Measurements from ENCODE around the gene AMBRA1. TPM values are rescaled to one million over a fixed set of nuclear protein-coding genes. Genes with fewer than 3 reads are reported as not detected.

AMBRA1 gene
- total RNA-seq, 1 experiment from 2014 or later: 17.2 TPM

- DNase-seq (ENCODE audit: low read depth): no peak
Observed at GRCh38 chr11:46450846-46451477, 142.9 kb downstream of the AMBRA1 start.

- no peak for DNase-seq (ENCODE audit: low read depth)
Observed at GRCh38 chr11:46447544-46447943, 146.3 kb downstream of the AMBRA1 start.

GRCh38 chr11:46445920-46446771 lies 147.7 kb downstream of the AMBRA1 start:
- DNase-seq (ENCODE audit: low read depth): no peak

- no peak for DNase-seq (ENCODE audit: low read depth)
Observed at GRCh38 chr11:46445192-46445919, 148.5 kb downstream of the AMBRA1 start.

- DNase-seq (ENCODE audit: low read depth): no peak
Observed at GRCh38 chr11:46444305-46444704, 149.5 kb downstream of the AMBRA1 start.

GRCh38 chr11:46438211-46438610 lies 155.6 kb downstream of the AMBRA1 start:
- no peak for DNase-seq (ENCODE audit: low read depth)

- no peak for DNase-seq (ENCODE audit: low read depth)
Observed at GRCh38 chr11:46437122-46437689, 156.6 kb downstream of the AMBRA1 start.

GRCh38 chr11:46436113-46436512 lies 157.7 kb downstream of the AMBRA1 start:
- no peak for DNase-seq (ENCODE audit: low read depth)

GRCh38 chr11:46435679-46436078 lies 158.1 kb downstream of the AMBRA1 start:
- DNase-seq (ENCODE audit: low read depth): no peak

GRCh38 chr11:46431211-46431610 lies 162.6 kb downstream of the AMBRA1 start:
- DNase-seq (ENCODE audit: low read depth): no peak

- DNase-seq (ENCODE audit: low read depth): no peak
Observed at GRCh38 chr11:46429717-46430116, 164.1 kb downstream of the AMBRA1 start.

GRCh38 chr11:46427364-46427763 lies 166.5 kb downstream of the AMBRA1 start:
- no peak for DNase-seq (ENCODE audit: low read depth)

- DNase-seq (ENCODE audit: low read depth): no peak
Observed at GRCh38 chr11:46426233-46426991, 167.4 kb downstream of the AMBRA1 start.

- no peak for DNase-seq (ENCODE audit: low read depth)
Observed at GRCh38 chr11:46422588-46422987, 171.2 kb downstream of the AMBRA1 start.

- DNase-seq (ENCODE audit: low read depth): no peak
Observed at GRCh38 chr11:46421257-46421880, 172.5 kb downstream of the AMBRA1 start.

GRCh38 chr11:46420513-46420912 lies 173.3 kb downstream of the AMBRA1 start:
- no peak for DNase-seq (ENCODE audit: low read depth)

GRCh38 chr11:46418751-46419150 lies 175.1 kb downstream of the AMBRA1 start:
- no peak for DNase-seq (ENCODE audit: low read depth)

- no peak for DNase-seq (ENCODE audit: low read depth)
Observed at GRCh38 chr11:46417711-46418110, 176.1 kb downstream of the AMBRA1 start.

GRCh38 chr11:46414879-46415278 lies 178.9 kb downstream of the AMBRA1 start:
- no peak for DNase-seq (ENCODE audit: low read depth)

- DNase-seq (ENCODE audit: low read depth): no peak
Observed at GRCh38 chr11:46414466-46414796, 179.4 kb downstream of the AMBRA1 start.

Data from HT1080 (cell line).